H1 (cell line): ENCODE measurements around the gene TSC22D1. TPM values are rescaled to one million over a fixed set of nuclear protein-coding genes. Genes with fewer than 3 reads are reported as not detected.

ENCODE experiments used
- ASH2L ChIP-seq: fragments of 200-600, 300-600 bp; sonication (generic); IDR thresholded peaks from one replicate; pipeline ENCODE4 v1.7.1; 2017; ENCODE audit warnings: low read length
- JUN ChIP-seq: IDR thresholded peaks from 2 replicates; pipeline ENCODE4 v1.6.1; 2011; ENCODE audit warnings: low read depth, mild to moderate bottlenecking, improper control_type of control experiment, low read length
- polyA plus RNA-seq, 7 experiments: library from polyadenylated mRNA; depleted of rRNA in 3 of 7; stranded (reverse) in 5 of 7; unstranded in 2 of 7; fragments of >200 nt in 5 of 7; fragments of 200-250 nt in 2 of 7; gene quantifications; 1 replicate in 5 of 7; 2 replicates in 1 of 7; 4 replicates in 1 of 7; pipeline versions ENCODE4 v1.2.1 to v1.2.3, GENCODE V29; 2011 to 2013; ENCODE audit warnings: missing spikeins in 2 of 7, mixed read lengths in 2 of 7
- total RNA-seq: library from RNA; stranded (reverse); fragmentation: NEBNext Ultra II Directional; extraction: Animal tissue kit (Norgen Biotek cat#: 25700); gene quantifications from 2 replicates; pipeline ENCODE4 v1.2.1, GENCODE V29; 2021
- TF ChIP-seq, protein P1 (sequence below): IDR thresholded peaks from 2 replicates; pipeline ENCODE4 v1.6.1; 2012; ENCODE audit warnings: low read length, inconsistent platforms

Gene TSC22D1
- total and polyA plus RNA-seq, 2 of the 8 experiments (the other 6 are each of a cell fraction or from before 2014, with no cell fraction given) = 52.6 to 80.9 TPM

- TF ChIP-seq, protein P1, sequence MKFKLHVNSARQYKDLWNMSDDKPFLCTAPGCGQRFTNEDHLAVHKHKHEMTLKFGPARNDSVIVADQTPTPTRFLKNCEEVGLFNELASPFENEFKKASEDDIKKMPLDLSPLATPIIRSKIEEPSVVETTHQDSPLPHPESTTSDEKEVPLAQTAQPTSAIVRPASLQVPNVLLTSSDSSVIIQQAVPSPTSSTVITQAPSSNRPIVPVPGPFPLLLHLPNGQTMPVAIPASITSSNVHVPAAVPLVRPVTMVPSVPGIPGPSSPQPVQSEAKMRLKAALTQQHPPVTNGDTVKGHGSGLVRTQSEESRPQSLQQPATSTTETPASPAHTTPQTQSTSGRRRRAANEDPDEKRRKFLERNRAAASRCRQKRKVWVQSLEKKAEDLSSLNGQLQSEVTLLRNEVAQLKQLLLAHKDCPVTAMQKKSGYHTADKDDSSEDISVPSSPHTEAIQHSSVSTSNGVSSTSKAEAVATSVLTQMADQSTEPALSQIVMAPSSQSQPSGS = no peak
- TF ChIP-seq ASH2L (no peak), JUN (no peak)
- TF ChIP-seq, all 59 proteins: peak for 0
These were observed 122.2 kb downstream of the TSC22D1 start (continued) for GRCh38 chr13:44453881-44454280.
